T-helper 22 cell (primary cell): ENCODE results near the gene F2R.
"Not testable (repeated sequence)": the region's sequence is repeated elsewhere in the genome, so short reads cannot be mapped to it uniquely, and the experiment has no call there.

Source experiments
- DNase-seq: peaks from one replicate; pipeline ENCODE4 v3.0.0-alpha.2; 2020; ENCODE audit warnings: low read depth

F2R gene

DNA sequence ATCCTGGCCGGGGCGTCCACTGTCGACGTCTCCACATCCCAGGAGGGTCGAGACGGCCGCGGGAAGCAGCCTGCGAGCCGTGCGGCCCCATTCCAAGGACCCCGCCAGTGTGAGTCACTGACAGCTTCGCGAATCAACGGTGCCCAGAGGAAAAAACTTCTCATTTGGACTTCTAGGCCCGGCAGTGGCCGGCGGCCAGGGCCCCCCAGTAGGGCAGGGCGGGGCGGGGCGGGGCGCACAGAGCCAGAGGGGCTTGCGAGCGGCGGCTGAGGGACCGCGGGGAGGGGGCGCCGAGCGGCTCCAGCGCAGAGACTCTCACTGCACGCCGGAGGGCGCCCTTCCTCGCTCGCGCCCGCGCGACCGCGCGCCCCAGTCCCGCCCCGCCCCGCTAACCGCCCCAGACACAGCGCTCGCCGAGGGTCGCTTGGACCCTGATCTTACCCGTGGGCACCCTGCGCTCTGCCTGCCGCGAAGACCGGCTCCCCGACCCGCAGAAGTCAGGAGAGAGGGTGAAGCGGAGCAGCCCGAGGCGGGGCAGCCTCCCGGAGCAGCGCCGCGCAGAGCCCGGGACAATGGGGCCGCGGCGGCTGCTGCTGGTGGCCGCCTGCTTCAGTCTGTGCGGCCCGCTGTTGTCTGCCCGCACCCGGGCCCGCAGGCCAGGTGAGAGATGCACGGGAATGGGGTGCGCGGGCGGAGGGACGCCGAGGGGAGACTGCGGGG is at the start of gene F2R:
Gene F2R, plus strand, starts transcription at position 391 of the 720 bp plus-strand sequence. Its CDS starts 182 bp downstream, at position 573.
- peak; percentile 25 for DNase-seq

GRCh38 chr5:76667495-76667894 is 48.4 kb upstream of the F2R start:
- no peak for DNase-seq

- no peak for DNase-seq
These were observed 46.7 kb upstream of the F2R start for GRCh38 chr5:76669245-76669644.

DNA sequence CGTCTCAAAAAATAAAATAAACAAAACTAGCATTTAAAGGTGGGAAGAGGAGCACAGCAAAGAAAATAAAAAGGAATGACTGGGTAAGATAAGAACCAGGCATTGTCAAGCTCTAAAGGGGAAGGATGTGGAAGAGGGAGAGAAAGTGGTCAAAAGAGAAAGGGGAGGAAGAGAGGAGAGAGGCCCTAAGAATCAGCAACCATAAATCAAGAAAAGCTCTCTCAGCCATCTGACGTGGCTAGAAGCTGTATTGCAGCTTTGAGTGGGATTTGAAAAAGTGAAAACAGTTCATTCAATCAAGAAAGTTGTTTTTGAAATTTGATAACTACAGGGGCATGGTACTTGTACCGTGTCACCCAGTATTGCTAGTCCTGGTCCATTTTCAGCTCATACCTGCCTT is 45.4 kb upstream of the F2R start:
- no peak for DNase-seq

- no peak for DNase-seq
These were observed 43.7 kb upstream of the F2R start for GRCh38 chr5:76672242-76672641.

DNA sequence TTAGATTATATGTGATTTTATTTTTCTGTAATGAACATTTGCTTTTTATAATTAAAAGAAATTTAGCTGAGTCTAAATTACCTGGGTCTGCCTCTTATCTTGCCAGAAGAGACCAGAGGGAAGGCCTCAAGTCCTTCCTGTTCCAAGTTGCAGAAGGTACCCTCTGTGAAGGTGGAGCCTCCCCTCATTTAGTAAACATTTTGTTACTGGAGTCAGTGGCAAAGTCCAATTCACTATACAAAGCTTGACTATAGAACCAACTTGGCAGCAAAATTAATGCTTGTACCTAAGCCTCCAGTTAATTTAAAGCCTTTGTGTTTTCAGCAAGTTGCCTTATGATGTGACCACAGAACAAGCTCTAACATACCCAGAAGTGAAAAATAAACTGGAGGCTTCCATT is 42.8 kb upstream of the F2R start:
- no peak for DNase-seq

- DNase-seq, result no peak
These were observed 41.4 kb upstream of the F2R start for GRCh38 chr5:76674330-76675066.

GRCh38 chr5:76675364-76675763 is 40.6 kb upstream of the F2R start:
- DNase-seq, result no peak

- DNase-seq, result no peak
These were observed 38.0 kb upstream of the F2R start for GRCh38 chr5:76677849-76678472.

- DNase-seq, result no peak
These were observed 36.7 kb upstream of the F2R start for GRCh38 chr5:76679231-76679630.

- DNase-seq, result not testable (repeated sequence)
These were observed 35.1 kb upstream of the F2R start for GRCh38 chr5:76680826-76681225.

GRCh38 chr5:76681287-76681686 is 34.6 kb upstream of the F2R start:
- no peak for DNase-seq

GRCh38 chr5:76682387-76682786 is 33.5 kb upstream of the F2R start:
- no peak for DNase-seq

- DNase-seq, result no peak
These were observed 31.9 kb upstream of the F2R start for GRCh38 chr5:76683816-76684731.

DNA sequence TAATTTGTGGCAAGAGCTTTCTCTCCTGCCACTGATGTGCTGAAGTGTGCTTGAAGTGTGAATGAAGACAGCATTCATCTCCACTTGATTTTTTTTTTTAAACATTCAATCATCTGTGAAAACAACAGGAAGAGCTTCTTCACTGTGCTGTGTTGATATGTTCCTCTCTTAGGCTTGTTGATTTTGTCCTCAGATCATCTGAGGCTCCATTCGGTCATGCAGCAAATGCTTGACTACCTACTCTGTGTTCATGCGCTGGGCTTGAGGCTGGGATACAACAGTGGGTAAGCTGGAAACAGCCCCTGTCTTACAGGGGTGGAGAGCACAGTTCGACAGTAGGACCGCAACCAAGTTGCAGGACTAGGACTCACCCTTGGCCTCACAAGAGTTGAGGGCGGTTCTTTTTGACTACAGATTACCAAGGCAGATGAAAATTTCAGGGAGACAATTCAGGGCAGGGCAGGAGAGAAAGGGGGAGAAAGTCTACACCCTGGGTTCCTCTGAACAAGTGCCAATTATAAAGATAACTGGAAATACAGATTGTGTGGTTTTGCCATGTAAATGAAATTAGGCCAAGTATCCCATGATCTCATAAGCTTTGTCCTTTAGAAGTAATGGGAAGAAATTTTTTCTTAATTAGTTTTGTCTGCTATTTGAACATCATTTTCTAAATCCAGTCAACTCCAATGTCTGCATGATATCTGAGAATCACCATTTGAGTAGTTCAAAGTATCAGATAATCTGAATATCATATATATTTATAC is 31.0 kb upstream of the F2R start:
- no peak for DNase-seq

DNA sequence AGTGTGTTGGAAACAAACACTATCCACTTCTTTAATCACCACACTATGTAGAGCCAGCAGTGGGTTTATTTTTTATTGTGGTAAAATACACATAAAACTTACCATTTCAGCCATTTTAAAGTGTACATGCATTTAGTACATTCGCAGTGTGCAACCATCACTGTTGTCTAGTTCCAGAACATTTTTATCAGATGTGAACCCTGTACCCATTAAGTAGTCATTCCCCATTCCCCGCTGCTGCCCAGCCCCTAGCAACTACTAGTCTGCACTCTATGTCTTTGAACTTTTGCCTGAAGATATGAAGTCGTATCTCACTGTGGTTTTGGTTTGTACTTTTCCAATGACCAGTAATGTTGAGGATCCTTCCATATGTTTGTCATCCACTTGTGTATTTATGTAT is 30.2 kb upstream of the F2R start:
- no peak for DNase-seq

- DNase-seq, result no peak
These were observed 27.7 kb upstream of the F2R start for GRCh38 chr5:76688212-76688611.

DNA sequence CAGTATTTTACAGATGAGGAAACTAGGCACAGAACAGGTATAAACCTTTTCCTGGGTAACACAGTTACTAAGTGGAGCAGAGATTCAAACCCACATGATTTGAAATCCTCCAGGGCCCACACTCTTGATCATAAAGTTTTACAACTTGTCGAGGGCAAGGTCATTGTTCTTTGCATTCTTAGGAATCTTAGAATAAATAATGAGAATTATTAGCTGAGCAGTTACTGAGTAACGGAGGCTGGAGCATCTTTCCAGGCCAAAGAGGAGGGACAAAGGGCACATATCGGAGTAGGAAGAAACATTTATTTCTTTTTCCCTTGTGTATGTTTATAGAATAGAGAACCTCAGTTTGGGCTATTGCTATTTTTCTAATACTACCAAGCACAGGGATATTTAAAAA is 27.1 kb upstream of the F2R start:
- no peak for DNase-seq

GRCh38 chr5:76689321-76690036 is 26.4 kb upstream of the F2R start:
- DNase-seq, result no peak

GRCh38 chr5:76690037-76690679 is 25.8 kb upstream of the F2R start:
- DNase-seq, result no peak
